B cell (primary cell): Measurements from ENCODE around the gene TMEM132A. TPM values are rescaled to one million over a fixed set of nuclear protein-coding genes. Genes with fewer than 3 reads are reported as not detected.
A peak's percentile ranks its signal among the peaks of the same experiment; 100 is the strongest.

Experiments
- ATAC-seq: fragments of 200-7000 bp; cut with Tn5 transposase; one replicate; pipeline ENCODE4 v1.10.0; 2021; ENCODE audit warnings: low read depth, mild to moderate bottlenecking, moderate number of reproducible peaks, moderate library complexity
- CTCF ChIA-PET: fragments of 350-600 bp; sonication (Branson Sonifier 250); formaldehyde crosslinking; loops from one replicate; lab custom pipeline; 2021; ENCODE audit warnings: antibody characterized with exemption, inconsistent platforms; lab: Charles Lee
- POLR2A ChIA-PET: fragments of 350-600 bp; sonication (Branson Sonifier 250); formaldehyde crosslinking; loops from one replicate; lab custom pipeline; 2021; ENCODE audit warnings: antibody characterized with exemption; lab: Charles Lee
- DNase-seq: peaks from one replicate; pipeline ENCODE4 v3.0.0; 2013
- H2AFZ ChIP-seq: 2 replicates; pipeline ENCODE4 v1.6.1; 2012; ENCODE audit warnings: mild to moderate bottlenecking, low read depth, low read length; ENCODE audit not compliant: insufficient read depth, poor library complexity, severe bottlenecking
- H3K27ac ChIP-seq, 2 donors: 1 replicate in 1 of 2; 2 replicates in 1 of 2; pipeline ENCODE4 v1.5.1; 2012 to 2013; ENCODE audit warnings: low read length in 2 of 2, mild to moderate bottlenecking in 2 of 2, moderate library complexity in 1 of 2
- H3K27me3 ChIP-seq, 4 experiments: fragments of 200-600 bp in 1 of 4; sonication (generic) in 1 of 4; replicated peaks in 1 of 4; 1 replicate in 2 of 4; 2 replicates in 2 of 4; pipeline versions ENCODE4 v1.6.1 to v1.7.0; 2013 to 2016; ENCODE audit warnings: low read length in 3 of 4, mild to moderate bottlenecking in 2 of 4, mixed read lengths in 1 of 4, moderate library complexity in 1 of 4; ENCODE audit not compliant: insufficient read depth in 4 of 4, control insufficient read depth in 3 of 4; ENCODE audit errors: control extremely low read depth in 1 of 4
- H3K36me3 ChIP-seq, 2 experiments: replicated peaks in 1 of 2; 1 replicate in 1 of 2; 2 replicates in 1 of 2; pipeline versions ENCODE4 v1.6.1 to v1.7.1; 2013; ENCODE audit warnings: low read length in 1 of 2; ENCODE audit not compliant: insufficient read depth in 2 of 2, control insufficient read depth in 1 of 2; ENCODE audit errors: control extremely low read depth in 1 of 2, extremely low read depth in 1 of 2
- H3K4me1 ChIP-seq, 2 donors: fragments of 200-600 bp in 1 of 2; sonication (generic) in 1 of 2; 1 replicate in 1 of 2; 2 replicates in 1 of 2; pipeline versions ENCODE4 v1.5.1 to v1.6.1; 2013 to 2017; ENCODE audit warnings: low read length in 2 of 2; ENCODE audit not compliant: control insufficient read depth in 2 of 2, insufficient read depth in 2 of 2
- H3K4me2 ChIP-seq: replicated peaks from 2 replicates; pipeline ENCODE3; 2012; ENCODE audit warnings: mild to moderate bottlenecking, low read depth, low read length; ENCODE audit not compliant: poor library complexity, severe bottlenecking
- H3K4me3 ChIP-seq, 5 experiments: fragments of 200-600 bp in 1 of 5; sonication (generic) in 1 of 5; 1 replicate in 3 of 5; 2 replicates in 2 of 5; pipeline versions ENCODE4 v1.5.1 to v1.7.0; 2011 to 2016; ENCODE audit warnings: low read length in 4 of 5, mild to moderate bottlenecking in 4 of 5, low read depth in 2 of 5, control low read depth in 1 of 5, moderate library complexity in 1 of 5; ENCODE audit not compliant: insufficient read depth in 1 of 5; ENCODE audit errors: control extremely low read depth in 1 of 5, extremely low read depth in 1 of 5
- H3K79me2 ChIP-seq: fragments of 200-600 bp; sonication (generic); one replicate; pipeline ENCODE4 v1.6.0; 2016; ENCODE audit warnings: low read length; ENCODE audit not compliant: control insufficient read depth, insufficient read depth
- H3K9ac ChIP-seq: fragments of 200-600 bp; sonication (generic); 2 replicates; pipeline ENCODE4 v1.6.1; 2017; ENCODE audit warnings: mild to moderate bottlenecking, low read length, moderate library complexity
- H3K9me3 ChIP-seq, 3 donors: one replicate each; pipeline versions ENCODE4 v1.6.1 to v1.7.1; 2013; ENCODE audit warnings: low read length in 2 of 3; ENCODE audit not compliant: control insufficient read depth in 2 of 3, insufficient read depth in 1 of 3; ENCODE audit errors: control extremely low read depth in 1 of 3
- H4K20me1 ChIP-seq: 2 replicates; pipeline ENCODE4 v1.6.0; 2012; ENCODE audit warnings: mild to moderate bottlenecking, low read length; ENCODE audit not compliant: insufficient read depth, control insufficient read depth, poor library complexity, severe bottlenecking
- H3K27ac Mint-ChIP-seq: one replicate; pipeline ENCODE4 v1.8.0; 2021; ENCODE audit warnings: mixed read lengths
- H3K27me3 Mint-ChIP-seq: one replicate; pipeline ENCODE4 v1.8.0; 2021; ENCODE audit warnings: mixed read lengths
- H3K4me1 Mint-ChIP-seq: one replicate; pipeline ENCODE4 v1.8.0; 2021; ENCODE audit warnings: mixed read lengths
- H3K4me3 Mint-ChIP-seq: one replicate; pipeline ENCODE4 v1.8.0; 2021; ENCODE audit warnings: mixed read lengths
- H3K9me3 Mint-ChIP-seq: one replicate; pipeline ENCODE4 v1.8.0; 2022; ENCODE audit warnings: mixed read lengths; ENCODE audit not compliant: insufficient read depth
- EZH2 ChIP-seq: IDR thresholded peaks from 2 replicates; pipeline ENCODE4 v1.6.1; 2012; ENCODE audit warnings: borderline replicate concordance, low read depth, mild to moderate bottlenecking, moderate library complexity, low read length; ENCODE audit not compliant: insufficient read depth, poor library complexity, severe bottlenecking
- WGBS: methylation state at CpG from one replicate; pipeline ENCODE4 v1.1.5; 2013; ENCODE audit warnings: missing lambda C conversion rate; ENCODE audit not compliant: insufficient coverage; 5-methylcytosine and 5-hydroxymethylcytosine counted together
- intact Hi-C: fragments of 100-400 bp; cut with micrococcal nuclease; formaldehyde crosslinking; loops from one replicate; pipeline ENCODE4 v1.10.0; 2022
- polyA plus RNA-seq: library from polyadenylated mRNA; depleted of rRNA; stranded (reverse); fragments of >200 nt; gene quantifications from 2 replicates; pipeline ENCODE4 v1.2.3, GENCODE V29; 2012
- total RNA-seq, 2 donors: library from RNA; stranded (reverse); fragments of 120-200 nt in 1 of 2; gene quantifications; 1 replicate in 1 of 2; 2 replicates in 1 of 2; pipeline versions ENCODE4 v1.2.3 to v1.2.4, GENCODE V29; 2013 to 2022
- TF ChIP-seq, protein P1 (sequence below): fragments of 200-600 bp; IDR thresholded peaks from one replicate; pipeline ENCODE4 v1.8.0; 2022; ENCODE audit warnings: antibody characterized with exemption, mild to moderate bottlenecking

The TMEM132A gene
- total and polyA plus RNA-seq, 2 donors (not counting 1 experiment from before 2014, with no cell fraction given) = 1.2 to 11.3 TPM

- Mint-ChIP-seq H3K4me3 (peak overlapping the region; percentile 82), H3K27ac (no peak overlapping the region), H3K9me3 (no peaks in the 10 kb centered on the region), H3K27me3 (peaks cover 7% of the 10 kb centered on the region), H3K4me1 (peaks cover 33% of the 10 kb centered on the region)
- Histone ChIP-seq H3K4me3 (peak overlapping the region in 4 of 5 experiments; percentile 40 to 69 (median 56)), H2AFZ (peak overlapping the region; percentile 63), H3K27ac (no peak overlapping the region), H3K79me2 (peaks cover 10% of the 10 kb centered on the region), H3K27me3 (peaks cover 0 to 30% (median 7%) of the 10 kb centered on the region in 4 experiments), H3K4me2 (peak overlapping the region; percentile 94), H3K9ac (peak overlapping the region; percentile 67), H4K20me1 (peaks cover 40% of the 10 kb centered on the region), H3K9me3 (peaks cover 0 to 4% (median 0%) of the 10 kb centered on the region in 3 donors), H3K36me3 (peaks cover 0 to 29% of the 10 kb centered on the region in 2 experiments), H3K4me1 (peaks cover 24 to 34% of the 10 kb centered on the region in 2 donors)
- ChIA-PET CTCF (interaction anchor here (1.0 to 5.6 kb wide), 2 partner anchors 10 to 27 kb away, joined by 3 to 26 read pairs; partner anchors contain the start of gene TMEM109), POLR2A (no interaction called here)
- intact Hi-C loops = no loop called here
- peak; percentile 37 for ATAC-seq
- no peak for DNase-seq
- TF ChIP-seq, protein P1, sequence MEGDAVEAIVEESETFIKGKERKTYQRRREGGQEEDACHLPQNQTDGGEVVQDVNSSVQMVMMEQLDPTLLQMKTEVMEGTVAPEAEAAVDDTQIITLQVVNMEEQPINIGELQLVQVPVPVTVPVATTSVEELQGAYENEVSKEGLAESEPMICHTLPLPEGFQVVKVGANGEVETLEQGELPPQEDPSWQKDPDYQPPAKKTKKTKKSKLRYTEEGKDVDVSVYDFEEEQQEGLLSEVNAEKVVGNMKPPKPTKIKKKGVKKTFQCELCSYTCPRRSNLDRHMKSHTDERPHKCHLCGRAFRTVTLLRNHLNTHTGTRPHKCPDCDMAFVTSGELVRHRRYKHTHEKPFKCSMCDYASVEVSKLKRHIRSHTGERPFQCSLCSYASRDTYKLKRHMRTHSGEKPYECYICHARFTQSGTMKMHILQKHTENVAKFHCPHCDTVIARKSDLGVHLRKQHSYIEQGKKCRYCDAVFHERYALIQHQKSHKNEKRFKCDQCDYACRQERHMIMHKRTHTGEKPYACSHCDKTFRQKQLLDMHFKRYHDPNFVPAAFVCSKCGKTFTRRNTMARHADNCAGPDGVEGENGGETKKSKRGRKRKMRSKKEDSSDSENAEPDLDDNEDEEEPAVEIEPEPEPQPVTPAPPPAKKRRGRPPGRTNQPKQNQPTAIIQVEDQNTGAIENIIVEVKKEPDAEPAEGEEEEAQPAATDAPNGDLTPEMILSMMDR = no peak
- peak; percentile 84 for TF ChIP-seq EZH2
- WGBS = 4% methylated on average over 33 of the region's 35 CpGs
These were observed 920 bp downstream of the TMEM132A start for GRCh38 chr11:60924906-60925853.

DNA sequence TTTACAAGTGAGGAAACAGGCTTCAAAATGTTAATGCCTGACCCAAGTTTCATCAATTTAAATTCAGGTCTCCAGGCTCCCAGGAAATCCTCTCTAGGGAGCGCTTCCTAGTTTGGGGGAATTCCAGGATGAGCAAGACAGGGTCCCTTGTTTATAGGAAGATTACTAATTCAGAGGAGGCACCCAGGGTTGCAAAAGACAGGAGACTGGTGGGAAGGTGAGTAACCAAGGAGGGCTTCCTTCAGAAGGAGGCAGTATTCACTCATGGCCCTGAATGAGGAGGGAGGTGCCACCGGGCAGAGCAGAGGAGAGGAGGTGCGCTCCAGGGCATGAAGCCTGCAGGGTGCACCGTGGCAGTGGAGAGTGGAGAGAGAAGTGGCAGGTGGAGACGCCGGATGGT lies 1.6 kb downstream of the TMEM132A start:
- H3K36me3 ChIP-seq = peaks cover 0 to 22% of the 10 kb centered on the region in 2 experiments
- H3K4me1 Mint-ChIP-seq = peaks cover 33% of the 10 kb centered on the region
- no peak overlapping the region for H3K4me3 ChIP-seq
- peaks cover 0 to 30% (median 7%) of the 10 kb centered on the region in 4 experiments for H3K27me3 ChIP-seq
- WGBS = 57% methylated on average over 1 of the region's 6 CpGs
- peaks cover 7% of the 10 kb centered on the region for H3K27me3 Mint-ChIP-seq
- no peak for ATAC-seq
- H3K9ac ChIP-seq = no peak overlapping the region
- H3K27ac ChIP-seq = no peak overlapping the region
- H3K4me3 Mint-ChIP-seq = peak overlapping the region; percentile 82
- no peak overlapping the region for H2AFZ ChIP-seq
- peaks cover 33% of the 10 kb centered on the region for H4K20me1 ChIP-seq
- H3K9me3 Mint-ChIP-seq = no peaks in the 10 kb centered on the region
- no peak overlapping the region for H3K27ac Mint-ChIP-seq
- TF ChIP-seq, protein P1 = no peak
- TF ChIP-seq EZH2 = no peak
- intact Hi-C loops = no loop called here
- DNase-seq = no peak
- H3K79me2 ChIP-seq = peaks cover 3% of the 10 kb centered on the region
- ChIA-PET POLR2A (no interaction called here), CTCF (interaction anchor here (1.0 to 5.6 kb wide), 2 partner anchors 11 to 27 kb away, joined by 3 to 26 read pairs; partner anchors contain the start of gene TMEM109)
- peaks cover 28 to 36% of the 10 kb centered on the region in 2 donors for H3K4me1 ChIP-seq
- H3K9me3 ChIP-seq = peaks cover 0 to 4% (median 0%) of the 10 kb centered on the region in 3 donors
- no peak overlapping the region for H3K4me2 ChIP-seq
